GM11168 (cell line): ENCODE data around the gene DNAH5.

Experiments used
- in situ Hi-C: fragments of 300-500 bp; cut with MboI; formaldehyde crosslinking; loops from one replicate; pipeline ENCODE4 v1.12.0; 2022; ENCODE audit warnings: low sequenced_read_pairs; ENCODE audit not compliant: unreplicated experiment

Gene DNAH5

GRCh38 chr5:13943676-13944075 is 812 bp downstream of the DNAH5 start:
- in situ Hi-C loops = no loop called here

- in situ Hi-C loops = no loop called here
These were observed 3.0 kb downstream of the DNAH5 start for GRCh38 chr5:13941468-13941867.

- in situ Hi-C loops = no loop called here
These were observed 4.8 kb downstream of the DNAH5 start for GRCh38 chr5:13939638-13940037.

GRCh38 chr5:13934921-13935320 is 9.6 kb downstream of the DNAH5 start:
- in situ Hi-C loops = no loop called here

- in situ Hi-C loops = no loop called here
These were observed 10.4 kb downstream of the DNAH5 start for GRCh38 chr5:13934125-13934524.

GRCh38 chr5:13932561-13932960 is 11.9 kb downstream of the DNAH5 start:
- in situ Hi-C loops = no loop called here

GRCh38 chr5:13932011-13932410 is 12.5 kb downstream of the DNAH5 start:
- in situ Hi-C loops = no loop called here

GRCh38 chr5:13930541-13931171 is 13.8 kb downstream of the DNAH5 start:
- in situ Hi-C loops = no loop called here

GRCh38 chr5:13926731-13927130 is 17.8 kb downstream of the DNAH5 start:
- in situ Hi-C loops = no loop called here

- in situ Hi-C loops = no loop called here
These were observed 22.9 kb downstream of the DNAH5 start for GRCh38 chr5:13921578-13921977.

- in situ Hi-C loops = no loop called here
These were observed 24.7 kb downstream of the DNAH5 start for GRCh38 chr5:13919786-13920185.

- in situ Hi-C loops = no loop called here
These were observed 25.4 kb downstream of the DNAH5 start for GRCh38 chr5:13919087-13919486.

- in situ Hi-C loops = no loop called here
These were observed 27.4 kb downstream of the DNAH5 start for GRCh38 chr5:13917061-13917460.

- in situ Hi-C loops = no loop called here
These were observed 30.5 kb downstream of the DNAH5 start for GRCh38 chr5:13913962-13914361.

GRCh38 chr5:13910637-13911288 is 33.7 kb downstream of the DNAH5 start:
- in situ Hi-C loops = no loop called here

GRCh38 chr5:13910201-13910600 is 34.3 kb downstream of the DNAH5 start:
- in situ Hi-C loops = no loop called here

- in situ Hi-C loops = no loop called here
These were observed 35.2 kb downstream of the DNAH5 start for GRCh38 chr5:13909271-13909670.

- in situ Hi-C loops = no loop called here
These were observed 45.9 kb downstream of the DNAH5 start for GRCh38 chr5:13898569-13898968.

- in situ Hi-C loops = no loop called here
These were observed 66.1 kb downstream of the DNAH5 start for GRCh38 chr5:13878357-13878756.

GRCh38 chr5:13866792-13867191 is 77.7 kb downstream of the DNAH5 start:
- in situ Hi-C loops = no loop called here

GRCh38 chr5:13865312-13865711 is 79.2 kb downstream of the DNAH5 start:
- in situ Hi-C loops = no loop called here

- in situ Hi-C loops = no loop called here
These were observed 84.3 kb downstream of the DNAH5 start for GRCh38 chr5:13860146-13860545.
